C4-2B (cell line): ENCODE measurements around the gene GNB2.
"Not testable (repeated sequence)": the region's sequence is repeated elsewhere in the genome, so short reads cannot be mapped to it uniquely, and the experiment has no call there.

Source experiments
- H3K27ac ChIP-seq: fragments of 450-650 bp; 2 replicates; pipeline ENCODE4 v1.5.1; 2017
- CTCF ChIP-seq: fragments of 450-650 bp; conservative IDR thresholded peaks from 2 replicates; pipeline ENCODE4 v1.5.1; 2017; ENCODE audit warnings: mild to moderate bottlenecking
- ZFX ChIP-seq: fragments of 450-650 bp; IDR thresholded peaks from 2 replicates; pipeline ENCODE4 v1.6.1; 2017

GNB2 gene

DNA sequence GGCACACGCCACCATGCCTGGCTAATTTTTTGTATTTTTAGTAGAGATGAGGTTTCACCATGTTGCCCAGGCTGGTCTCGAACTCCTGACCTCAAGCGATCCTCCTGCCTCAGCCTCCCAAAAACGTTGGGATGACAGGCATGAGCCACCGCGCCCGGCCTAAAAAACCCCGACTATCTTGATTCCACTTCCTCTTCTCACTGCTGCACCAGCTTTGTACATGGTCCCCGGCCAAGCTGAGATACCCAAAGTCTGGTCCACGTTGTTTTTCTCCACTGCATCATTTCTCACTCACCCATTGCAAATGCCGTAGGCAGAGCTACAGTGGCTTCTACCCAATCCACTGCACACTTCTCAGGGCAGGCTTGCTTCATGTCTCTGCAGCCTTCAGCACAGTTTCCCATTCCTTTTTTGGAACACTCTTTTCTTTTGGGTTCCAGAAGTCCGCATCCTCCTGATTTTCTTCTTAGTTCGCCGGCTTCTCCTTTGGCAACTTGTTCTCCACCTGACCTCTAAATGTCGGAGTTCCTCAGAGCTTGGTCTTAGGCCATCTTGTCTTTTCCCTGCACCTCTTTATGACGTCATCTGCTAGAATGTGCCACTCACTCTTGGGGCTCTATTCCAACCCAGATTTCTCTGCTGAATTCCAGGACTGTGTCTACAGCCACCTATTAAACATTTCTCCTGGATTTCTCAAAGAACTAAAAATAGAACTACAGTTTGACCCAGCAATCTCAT, 6.0 kb upstream of the GNB2 start:
- TF ChIP-seq ZFX (no peak), CTCF (no peak)
- no peak overlapping the region for H3K27ac ChIP-seq

DNA sequence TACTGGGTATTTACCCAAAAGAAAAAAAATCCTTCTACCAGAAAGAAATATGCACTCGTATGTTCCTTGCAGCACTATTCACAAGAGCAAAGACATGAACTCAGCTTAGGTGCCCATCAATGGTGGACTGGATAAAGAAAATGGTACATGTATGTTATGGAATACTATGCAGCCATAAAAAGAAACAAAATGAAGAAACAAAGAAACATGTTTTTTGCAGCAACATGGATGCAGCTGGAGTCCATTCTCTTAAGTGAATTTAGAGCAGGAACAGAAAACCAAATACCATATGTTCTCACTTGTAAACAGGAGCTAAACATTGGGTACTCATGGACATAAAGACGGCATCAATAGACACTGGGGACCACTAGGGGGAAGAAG, 5.5 kb upstream of the GNB2 start:
- H3K27ac ChIP-seq = no peak overlapping the region
- no peak for TF ChIP-seq ZFX
- TF ChIP-seq CTCF = no peak

- not testable (repeated sequence) for H3K27ac ChIP-seq
Observed at GRCh38 chr7:100669106-100669505, 4.4 kb upstream of the GNB2 start.

DNA sequence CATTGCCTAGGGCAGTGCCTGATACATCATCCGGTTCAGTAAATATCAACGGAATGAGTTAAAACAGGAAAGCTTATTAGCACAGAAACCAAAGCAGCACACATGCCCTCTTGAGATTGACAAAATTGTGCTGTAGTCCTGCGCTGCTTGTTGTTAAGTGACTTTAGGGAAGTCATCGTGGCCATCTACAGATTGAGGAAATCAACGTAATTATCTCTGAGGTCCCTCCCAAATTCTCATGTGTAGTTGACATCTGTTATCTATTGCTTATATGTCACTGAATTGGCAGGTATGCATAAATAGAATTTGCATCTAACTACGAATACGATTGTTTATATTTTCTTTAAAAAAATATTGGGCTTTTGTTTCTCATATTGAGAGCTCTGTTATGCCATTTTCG, 3.5 kb upstream of the GNB2 start:
- TF ChIP-seq ZFX (no peak), CTCF (no peak)
- H3K27ac ChIP-seq = no peak overlapping the region

- no peak overlapping the region for H3K27ac ChIP-seq
- TF ChIP-seq CTCF (no peak), ZFX (no peak)
Observed at GRCh38 chr7:100671353-100672327, 1.9 kb upstream of the GNB2 start.

- H3K27ac ChIP-seq = peak overlapping the region; percentile 88
- TF ChIP-seq ZFX (no peak), CTCF (no peak)
Observed at GRCh38 chr7:100673942-100674410, 436 bp downstream of the GNB2 start.

DNA sequence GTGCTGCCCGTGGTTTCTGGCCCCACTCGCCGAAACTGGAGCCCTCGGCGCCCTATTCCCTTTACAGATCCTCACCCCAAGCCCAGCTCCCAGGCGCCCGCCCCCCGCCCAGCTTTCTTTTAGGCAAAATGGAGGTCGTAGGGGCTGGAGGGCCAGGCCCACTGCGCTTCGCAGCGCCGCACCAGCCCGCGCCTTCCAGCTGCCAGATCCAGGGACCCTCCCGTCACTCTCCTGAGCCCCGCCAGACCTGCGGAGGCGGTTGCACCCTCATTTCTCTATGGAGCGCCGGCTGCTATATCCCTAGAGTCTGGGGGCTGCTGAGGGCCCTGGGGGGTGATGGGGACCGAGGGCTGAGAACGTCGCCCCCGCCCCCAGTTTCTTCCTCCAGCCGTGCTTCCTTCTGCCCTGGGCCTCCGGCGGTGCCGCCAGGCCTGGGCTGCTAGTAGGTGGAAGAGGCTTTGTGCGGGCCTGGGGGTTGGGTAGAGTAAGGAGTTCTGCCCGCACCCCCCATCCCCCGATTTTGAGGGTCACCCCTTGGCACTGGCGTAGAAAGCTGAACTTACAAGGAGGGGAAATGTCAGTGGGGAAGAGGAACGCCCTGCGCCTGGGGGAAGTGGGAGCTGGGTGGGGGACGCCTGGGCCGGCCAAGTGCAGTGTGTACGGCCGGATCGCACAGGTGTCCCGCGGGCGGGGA, 1.0 kb downstream of the GNB2 start:
- peak overlapping the region; percentile 88 for H3K27ac ChIP-seq
- TF ChIP-seq CTCF (no peak), ZFX (peak; percentile 86)
